GM23338 (cell line): ENCODE data around the gene KAT8. TPM values are rescaled to one million over a fixed set of nuclear protein-coding genes. Genes with fewer than 3 reads are reported as not detected.
A peak's percentile ranks its signal among the peaks of the same experiment; 100 is the strongest.

Experiments
- ATAC-seq: fragments of 200-7000 bp; cut with Tn5 transposase; 3 replicates; pipeline ENCODE4 v1.9.1; 2020
- DNase-seq: peaks from one replicate; pipeline ENCODE4 v3.0.0-alpha.2; 2015; ENCODE audit warnings: low spot score
- H2AFZ ChIP-seq: fragments of 200-600 bp; sonication (generic); 2 replicates; pipeline ENCODE4 v1.8.0; 2016; ENCODE audit warnings: antibody characterized with exemption, mild to moderate bottlenecking, moderate library complexity
- H3F3A ChIP-seq: fragments of 200-600 bp; sonication (generic); replicated peaks from 2 replicates; pipeline ENCODE4 v1.8.0; 2017; ENCODE audit warnings: antibody characterized with exemption, mixed run types, low read depth
- H3K27ac ChIP-seq: fragments of 200-600 bp; sonication (generic); 2 replicates; pipeline ENCODE4 v1.6.1; 2016; ENCODE audit warnings: low read depth
- H3K27me3 ChIP-seq: fragments of 200-600 bp; sonication (generic); 2 replicates; pipeline ENCODE4 v1.8.0; 2016; ENCODE audit warnings: mild to moderate bottlenecking, mixed run types, moderate library complexity; ENCODE audit not compliant: insufficient read depth
- H3K36me3 ChIP-seq: fragments of 200-600 bp; sonication (generic); 2 replicates; pipeline ENCODE4 v1.8.0; 2016; ENCODE audit warnings: mild to moderate bottlenecking; ENCODE audit not compliant: insufficient read depth
- H3K4me1 ChIP-seq: fragments of 200-600 bp; sonication (generic); 2 replicates; pipeline ENCODE4 v1.8.0; 2016; ENCODE audit warnings: mild to moderate bottlenecking, moderate library complexity; ENCODE audit not compliant: insufficient read depth
- H3K4me2 ChIP-seq: fragments of 200-600 bp; sonication (generic); 2 replicates; pipeline ENCODE4 v1.7.1; 2017; ENCODE audit warnings: mixed run types
- H3K4me3 ChIP-seq: fragments of 200-600 bp; sonication (generic); 2 replicates; pipeline ENCODE4 v1.6.1; 2016; ENCODE audit warnings: mixed run types
- H3K79me2 ChIP-seq: fragments of 200-600 bp; sonication (generic); replicated peaks from 2 replicates; pipeline ENCODE4 v1.8.0; 2017; ENCODE audit warnings: mild to moderate bottlenecking; ENCODE audit not compliant: insufficient read depth
- H3K9me2 ChIP-seq: fragments of 200-600 bp; sonication (generic); 2 replicates; pipeline ENCODE4 v1.8.0; 2017; ENCODE audit not compliant: insufficient read depth
- H4K20me1 ChIP-seq: fragments of 200-600 bp; sonication (generic); replicated peaks from 2 replicates; pipeline ENCODE4 v1.8.0; 2017; ENCODE audit warnings: mild to moderate bottlenecking; ENCODE audit not compliant: insufficient read depth
- H3K27ac Mint-ChIP-seq: 2 replicates; pipeline ENCODE4 v1.8.0; 2020; ENCODE audit warnings: inconsistent platforms, mild to moderate bottlenecking, moderate library complexity, mixed read lengths
- H3K27me3 Mint-ChIP-seq: 3 replicates; pipeline ENCODE4 v1.8.0; 2022; ENCODE audit warnings: low read depth, mild to moderate bottlenecking, moderate library complexity, mixed read lengths, inconsistent platforms; ENCODE audit not compliant: insufficient read depth, poor library complexity
- H3K36me3 Mint-ChIP-seq: 3 replicates; pipeline ENCODE4 v1.8.0; 2021; ENCODE audit warnings: low read depth, mild to moderate bottlenecking, inconsistent platforms, moderate library complexity, mixed read lengths
- H3K4me1 Mint-ChIP-seq: 3 replicates; pipeline ENCODE4 v1.8.0; 2020; ENCODE audit warnings: mild to moderate bottlenecking, inconsistent platforms, mixed read lengths
- H3K4me3 Mint-ChIP-seq: 3 replicates; pipeline ENCODE4 v1.8.0; 2021; ENCODE audit warnings: moderate library complexity, mild to moderate bottlenecking, inconsistent platforms, mixed read lengths
- H3K9me3 Mint-ChIP-seq: 3 replicates; pipeline ENCODE4 v1.8.0; 2020; ENCODE audit warnings: moderate library complexity, mild to moderate bottlenecking, inconsistent platforms, mixed read lengths
- CREB1 ChIP-seq: fragments of 250-450 bp; sonication (Bioruptor Pico); IDR thresholded peaks from 2 replicates; pipeline ENCODE4 v1.5.0; 2020; ENCODE audit warnings: low read depth, mild to moderate bottlenecking, moderate library complexity
- CTCF ChIP-seq, 2 experiments: fragments of 200-600 bp in 1 of 2; sonication (generic) in 1 of 2; conservative IDR thresholded peaks; 2 replicates each; pipeline versions ENCODE4 v1.5.1 to v1.6.1; 2016 to 2017; ENCODE audit warnings: antibody characterized with exemption in 2 of 2, low read depth in 2 of 2, mild to moderate bottlenecking in 2 of 2, moderate library complexity in 1 of 2
- ETS1 ChIP-seq: IDR thresholded peaks from 2 replicates; pipeline ENCODE4 v1.6.1; 2016; ENCODE audit warnings: antibody characterized with exemption
- EZH2 ChIP-seq: fragments of 200-600 bp; sonication (generic); IDR thresholded peaks from one replicate; pipeline ENCODE4 v1.8.0; 2017; ENCODE audit warnings: antibody characterized with exemption, mild to moderate bottlenecking, low read depth; ENCODE audit not compliant: unreplicated experiment
- EZH2phosphoT487 ChIP-seq: fragments of 200-600 bp; sonication (generic); IDR thresholded peaks from one replicate; pipeline ENCODE4 v1.8.1; 2018; ENCODE audit warnings: antibody characterized with exemption; ENCODE audit not compliant: unreplicated experiment
- NANOG ChIP-seq: IDR thresholded peaks from 2 replicates; pipeline ENCODE4 v1.6.1; 2016; ENCODE audit warnings: antibody characterized with exemption, borderline replicate concordance
- POLR2AphosphoS5 ChIP-seq: IDR thresholded peaks from 2 replicates; pipeline ENCODE4 v1.6.1; 2016; ENCODE audit warnings: antibody characterized with exemption, low read depth
- STAT1 ChIP-seq: IDR thresholded peaks from one replicate; pipeline ENCODE4 v1.6.1; 2016; ENCODE audit warnings: antibody characterized with exemption; ENCODE audit not compliant: unreplicated experiment
- ZNF114 ChIP-seq: fragments of 250-450 bp; sonication (Bioruptor Pico); IDR thresholded peaks from 2 replicates; pipeline ENCODE4 v1.5.0; 2020; ENCODE audit warnings: mild to moderate bottlenecking, moderate library complexity
- ZNF331 ChIP-seq: fragments of 250-450 bp; sonication (Bioruptor Pico); IDR thresholded peaks from 2 replicates; pipeline ENCODE4 v1.5.0; 2020; ENCODE audit warnings: low read depth, mild to moderate bottlenecking, moderate library complexity
- ZNF462 ChIP-seq: fragments of 250-450 bp; sonication (Bioruptor Pico); IDR thresholded peaks from 2 replicates; pipeline ENCODE4 v1.5.0; 2020; ENCODE audit warnings: mild to moderate bottlenecking, moderate library complexity
- polyA plus RNA-seq: library from polyadenylated mRNA; unstranded; fragments of >200 nt; fragmentation: Nextera tagmentation; extraction: Ambion mirVana; gene quantifications from 2 replicates; pipeline ENCODE4 v1.2.1, GENCODE V29; 2016
- total RNA-seq: library from RNA; depleted of rRNA; stranded (reverse); fragments of >200 nt; shearing (Covaris generic); gene quantifications from 2 replicates; pipeline ENCODE4 v1.2.3, GENCODE V29; 2014

Gene KAT8
- total and polyA plus RNA-seq, 2 experiments from 2014 or later = 47.6 to 85.4 TPM

GRCh38 chr16:31148281-31148728 is 30.8 kb downstream of the KAT8 start:
- Histone ChIP-seq H4K20me1 (no peaks in the 10 kb centered on the region), H3K36me3 (no peaks in the 10 kb centered on the region; the same call in 1 of the 2 replicates), H3F3A (0 out of 2 replicates have a peak, but pooled peaks cover 11% of the 10 kb centered on the region), H3K4me2 (peak overlapping the region; percentile 86), H3K79me2 (no peaks in the 10 kb centered on the region), H3K4me3 (peak overlapping the region; percentile 70), H3K27ac (no peak overlapping the region), H3K9me2 (no peaks in the 10 kb centered on the region), H2AFZ (peak overlapping the region; percentile 99), H3K4me1 (peaks cover 14% of the 10 kb centered on the region), H3K27me3 (peaks cover 38% of the 10 kb centered on the region)
- DNase-seq (peak; percentile 78), ATAC-seq (peak; percentile 82)
- peak; percentile 81 for TF ChIP-seq POLR2AphosphoS5
- no peak for TF ChIP-seq ETS1
- no peak for TF ChIP-seq ZNF114 (CRISPR knock-in tag)
- no peak for TF ChIP-seq NANOG
- Mint-ChIP-seq H3K27me3 (peaks cover 33% of the 10 kb centered on the region), H3K4me1 (peaks cover 20% of the 10 kb centered on the region), H3K36me3 (no peaks in the 10 kb centered on the region; the same call in 2 of the 3 replicates), H3K27ac (no peak overlapping the region), H3K9me3 (no peaks in the 10 kb centered on the region; the same call in 2 of the 3 replicates), H3K4me3 (peak overlapping the region; percentile 68)

DNA sequence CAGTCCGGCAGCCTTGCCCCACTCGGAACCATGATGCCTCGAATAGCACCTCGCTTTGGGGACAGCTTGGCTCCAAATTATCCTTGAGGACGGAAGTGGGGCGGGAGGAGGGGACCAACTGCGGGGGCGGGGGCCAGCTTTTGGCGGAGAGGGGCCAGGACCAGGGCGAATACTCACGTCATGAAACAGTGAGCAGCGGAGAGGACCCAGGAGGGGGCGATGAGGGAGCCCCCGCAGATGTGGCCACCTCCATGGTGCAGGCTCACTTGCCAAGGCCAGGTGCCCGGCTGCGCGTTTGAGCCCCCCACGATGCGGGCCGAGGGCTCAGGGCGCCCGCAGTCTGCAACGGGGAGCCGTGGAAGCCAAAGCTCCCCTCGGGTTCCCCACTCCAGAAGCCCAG is 31.4 kb downstream of the KAT8 start:
- ATAC-seq = peak; percentile 11
- H3K36me3 Mint-ChIP-seq = no peaks in the 10 kb centered on the region; the same call in 2 of the 3 replicates
- Histone ChIP-seq H4K20me1 (no peaks in the 10 kb centered on the region), H3K4me1 (peaks cover 14% of the 10 kb centered on the region), H3F3A (0 out of 2 replicates have a peak, but pooled peaks cover 5% of the 10 kb centered on the region), H3K27ac (no peak overlapping the region), H3K9me2 (no peaks in the 10 kb centered on the region), H3K4me2 (peak overlapping the region; percentile 86), H3K36me3 (no peaks in the 10 kb centered on the region; the same call in 1 of the 2 replicates), H3K79me2 (no peaks in the 10 kb centered on the region), H2AFZ (peak overlapping the region; percentile 99), H3K4me3 (peak overlapping the region; percentile 70), H3K27me3 (peaks cover 32% of the 10 kb centered on the region)
- peak overlapping the region; percentile 63; the same call in 2 of the 3 replicates for H3K4me3 Mint-ChIP-seq
- TF ChIP-seq NANOG = no peak
- no peak for TF ChIP-seq EZH2
- TF ChIP-seq ZNF462 (CRISPR knock-in tag) = no peak
- TF ChIP-seq POLR2AphosphoS5 = no peak
- no peak for TF ChIP-seq STAT1
- no peak for TF ChIP-seq ETS1
- TF ChIP-seq EZH2phosphoT487 = no peak
- TF ChIP-seq ZNF331 (CRISPR knock-in tag) = no peak
- TF ChIP-seq ZNF114 (CRISPR knock-in tag) = no peak
- no peak for TF ChIP-seq CTCF (conservative IDR thresholded peaks at IDR 0.05; ENCODE audit: low read depth in 2 of 2)
- TF ChIP-seq CREB1 (CRISPR knock-in tag) = no peak
- no peak overlapping the region for H3K27ac Mint-ChIP-seq
- H3K9me3 Mint-ChIP-seq = no peaks in the 10 kb centered on the region; the same call in 2 of the 3 replicates
- H3K27me3 Mint-ChIP-seq = peaks cover 27% of the 10 kb centered on the region
- peak; percentile 27 for DNase-seq
- H3K4me1 Mint-ChIP-seq = peaks cover 20% of the 10 kb centered on the region
